Measurements from ENCODE around the gene TMEM53.

TMEM53 gene

GRCh38 chr1:44624268-44624901 lies 49.9 kb downstream of the TMEM53 start:
- DNase-seq, result no peak

GRCh38 chr1:44621841-44622286 lies 52.4 kb downstream of the TMEM53 start:
- no peak for DNase-seq

- no peak for DNase-seq
Measured at GRCh38 chr1:44620072-44620471, 54.2 kb downstream of the TMEM53 start.

GRCh38 chr1:44619261-44619900 lies 54.9 kb downstream of the TMEM53 start:
- no peak for DNase-seq

GRCh38 chr1:44617703-44618029 lies 56.6 kb downstream of the TMEM53 start:
- no peak for DNase-seq

- no peak for DNase-seq
Measured at GRCh38 chr1:44616991-44617702, 57.1 kb downstream of the TMEM53 start.

GRCh38 chr1:44616284-44616990 lies 57.8 kb downstream of the TMEM53 start:
- no peak for DNase-seq

GRCh38 chr1:44613941-44614340 lies 60.3 kb downstream of the TMEM53 start:
- no peak for DNase-seq

- no peak for DNase-seq
Measured at GRCh38 chr1:44611866-44612265, 62.4 kb downstream of the TMEM53 start.

- DNase-seq, result no peak
Measured at GRCh38 chr1:44611419-44611818, 62.9 kb downstream of the TMEM53 start.

GRCh38 chr1:44610527-44611148 lies 63.6 kb downstream of the TMEM53 start:
- DNase-seq, result no peak

- DNase-seq, result no peak
Measured at GRCh38 chr1:44609768-44610526, 64.3 kb downstream of the TMEM53 start.

- peak; percentile 23 for DNase-seq
Measured at GRCh38 chr1:44609412-44609767, 64.9 kb downstream of the TMEM53 start.

- no peak for DNase-seq
Measured at GRCh38 chr1:44608141-44608540, 66.1 kb downstream of the TMEM53 start.

GRCh38 chr1:44606701-44607281 lies 67.5 kb downstream of the TMEM53 start:
- DNase-seq, result no peak

GRCh38 chr1:44605914-44606615 lies 68.2 kb downstream of the TMEM53 start:
- no peak for DNase-seq

- no peak for DNase-seq
Measured at GRCh38 chr1:44604157-44604955, 69.9 kb downstream of the TMEM53 start.

GRCh38 chr1:44603718-44604117 lies 70.6 kb downstream of the TMEM53 start:
- DNase-seq, result no peak

Data from effector CD4-positive, alpha-beta T cell (primary cell).